Neural cell (in vitro differentiated cells): ENCODE measurements around the gene KLHL15.

ENCODE experiments used
- CTCF ChIP-seq: fragments of 450-650 bp; IDR thresholded peaks from 2 replicates; pipeline ENCODE4 v1.5.1; 2014; ENCODE audit warnings: antibody characterized with exemption, mild to moderate bottlenecking, moderate library complexity; ENCODE audit not compliant: poor library complexity, severe bottlenecking
- EZH2 ChIP-seq: fragments of 200-600, 300-800 bp; shearing (Covaris generic), sonication (generic); IDR thresholded peaks from 2 replicates; pipeline ENCODE4 v1.6.1; 2014; ENCODE audit warnings: antibody characterized with exemption, low read length, borderline replicate concordance, mild to moderate bottlenecking; ENCODE audit not compliant: insufficient read depth, poor library complexity, severe bottlenecking
- POLR2AphosphoS5 ChIP-seq: IDR thresholded peaks from 2 replicates; pipeline ENCODE4 v1.6.1; 2012
- TAF1 ChIP-seq: IDR thresholded peaks from 2 replicates; pipeline ENCODE4 v1.6.1; 2012; ENCODE audit warnings: low read depth

GRCh38 chrX:24034485-24034884 is 7.5 kb upstream of the KLHL15 start:
- TF ChIP-seq CTCF, result no peak
- no peak for TF ChIP-seq TAF1
- TF ChIP-seq POLR2AphosphoS5, result no peak
- no peak for TF ChIP-seq EZH2
